Activated naive CD4-positive, alpha-beta T cell treated with anti-CD3 and anti-CD28 coated beads, Interleukin-2, amount 50 U/mL, for 24 hours (primary cell): ENCODE data around the gene VAPA.

Experiments used
- H3K27ac Mint-ChIP-seq: one replicate; pipeline ENCODE4 v1.8.0; 2021; ENCODE audit warnings: mild to moderate bottlenecking, mixed read lengths
- H3K27me3 Mint-ChIP-seq: one replicate; pipeline ENCODE4 v1.8.0; 2021; ENCODE audit warnings: mixed read lengths
- H3K36me3 Mint-ChIP-seq: one replicate; pipeline ENCODE4 v1.8.0; 2021; ENCODE audit warnings: mixed read lengths
- H3K4me1 Mint-ChIP-seq: one replicate; pipeline ENCODE4 v1.8.0; 2021; ENCODE audit warnings: mixed read lengths
- H3K4me3 Mint-ChIP-seq: one replicate; pipeline ENCODE4 v1.8.0; 2021; ENCODE audit warnings: mild to moderate bottlenecking, mixed read lengths
- H3K9me3 Mint-ChIP-seq: one replicate; pipeline ENCODE4 v1.8.0; 2021; ENCODE audit warnings: mixed read lengths

The VAPA gene

DNA sequence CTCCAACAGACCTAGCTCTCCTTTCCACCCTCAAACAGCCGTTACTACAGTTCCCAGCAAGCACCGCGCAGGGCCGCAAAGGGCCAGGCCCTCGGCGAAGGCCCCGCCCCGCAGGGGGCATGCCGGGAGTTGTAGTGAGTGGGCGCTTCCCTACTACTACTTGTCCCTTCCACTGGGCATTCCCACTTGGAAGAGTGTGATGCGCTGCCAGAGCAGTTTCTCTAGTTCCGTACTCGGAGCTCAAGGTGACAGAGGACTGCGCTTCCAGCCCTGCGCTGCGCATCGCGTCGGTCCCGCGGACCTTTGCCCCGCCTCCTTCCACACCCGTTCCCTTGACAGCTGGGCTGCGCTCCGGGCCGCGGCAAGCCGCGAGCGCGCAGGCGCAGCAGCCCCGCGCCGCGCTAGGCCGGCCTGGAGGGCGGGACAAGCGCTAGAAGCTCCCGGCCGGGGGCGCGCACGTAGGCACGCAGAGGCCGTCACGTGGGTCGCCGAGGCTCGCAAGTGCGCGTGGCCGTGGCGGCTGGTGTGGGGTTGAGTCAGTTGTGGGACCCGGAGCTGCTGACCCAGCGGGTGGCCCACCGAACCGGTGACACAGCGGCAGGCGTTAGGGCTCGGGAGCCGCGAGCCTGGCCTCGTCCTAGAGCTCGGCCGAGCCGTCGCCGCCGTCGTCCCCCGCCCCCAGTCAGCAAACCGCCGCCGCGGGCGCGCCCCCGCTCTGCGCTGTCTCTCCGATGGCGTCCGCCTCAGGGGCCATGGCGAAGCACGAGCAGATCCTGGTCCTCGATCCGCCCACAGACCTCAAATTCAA is at the start of gene VAPA:
VAPA (plus strand) TSS at position 491 of the 808 bp plus-strand sequence; CDS start at position 732, 241 bp downstream.
- H3K27me3 Mint-ChIP-seq = no peaks in the 10 kb centered on the region
- peak within 1 kb of the TSS; percentile 97 for H3K27ac Mint-ChIP-seq
- H3K36me3 Mint-ChIP-seq = no peaks in the 10 kb centered on the region
- no peaks in the 10 kb centered on the region for H3K9me3 Mint-ChIP-seq
- peak within 1 kb of the TSS; percentile 97 for H3K4me3 Mint-ChIP-seq
- H3K4me1 Mint-ChIP-seq = peaks cover 29% of the 10 kb centered on the region

GRCh38 chr18:9865764-9866490 is 47.9 kb upstream of the VAPA start:
- Mint-ChIP-seq H3K27ac (peak overlapping the region; percentile 15), H3K36me3 (peaks cover 7% of the 10 kb centered on the region), H3K27me3 (peaks cover 1% of the 10 kb centered on the region), H3K4me1 (no peaks in the 10 kb centered on the region), H3K9me3 (peaks cover 13% of the 10 kb centered on the region), H3K4me3 (no peak overlapping the region)

- Mint-ChIP-seq H3K4me3 (no peak overlapping the region), H3K9me3 (peaks cover 13% of the 10 kb centered on the region), H3K36me3 (peaks cover 7% of the 10 kb centered on the region), H3K27ac (no peak overlapping the region), H3K27me3 (peaks cover 1% of the 10 kb centered on the region), H3K4me1 (no peaks in the 10 kb centered on the region)
These were observed 47.2 kb upstream of the VAPA start for GRCh38 chr18:9866627-9867026.

- peaks cover 7% of the 10 kb centered on the region for H3K36me3 Mint-ChIP-seq
- peaks cover 13% of the 10 kb centered on the region for H3K9me3 Mint-ChIP-seq
- H3K27ac Mint-ChIP-seq = no peak overlapping the region
- peaks cover 1% of the 10 kb centered on the region for H3K27me3 Mint-ChIP-seq
- no peak overlapping the region for H3K4me3 Mint-ChIP-seq
- no peaks in the 10 kb centered on the region for H3K4me1 Mint-ChIP-seq
These were observed 46.7 kb upstream of the VAPA start for GRCh38 chr18:9867071-9867594.

DNA sequence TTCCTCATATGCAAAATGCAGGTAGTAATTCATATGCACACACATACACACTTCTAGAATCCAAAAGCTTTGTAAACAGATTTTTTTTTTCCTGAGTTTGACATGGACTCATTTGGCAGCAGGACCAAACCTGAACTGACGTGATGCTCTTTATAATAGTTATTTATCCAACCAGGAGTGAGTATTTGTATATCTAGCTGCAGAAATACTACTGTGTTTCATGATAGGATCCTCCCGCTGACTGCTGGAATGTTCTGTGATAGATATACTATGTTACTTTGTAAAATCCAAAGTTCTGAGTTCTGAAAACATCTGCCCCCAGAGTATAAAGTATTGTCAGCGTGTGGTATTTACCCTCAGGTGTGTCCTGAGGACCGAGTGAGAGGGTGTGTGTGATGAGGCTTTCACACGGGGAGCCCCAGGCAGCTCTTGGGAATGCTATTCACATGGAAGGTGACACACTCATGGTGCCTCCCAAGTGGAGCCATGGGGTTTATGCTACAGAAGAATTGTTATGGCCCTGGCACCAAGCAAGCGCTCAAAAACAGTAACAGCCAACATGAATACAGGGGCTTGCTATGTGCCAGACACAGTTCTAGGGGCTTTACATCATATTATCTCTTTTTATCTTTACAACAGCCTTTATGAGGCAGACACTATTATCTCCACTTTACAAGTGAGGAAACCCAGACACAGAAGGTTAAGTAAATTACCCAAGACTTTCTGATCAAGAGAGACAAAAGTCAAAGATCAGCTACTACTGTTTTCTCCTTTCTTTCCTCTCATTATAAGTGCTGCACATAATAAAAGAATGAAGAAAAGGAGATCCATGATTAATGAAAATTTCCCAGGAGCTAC is 44.7 kb upstream of the VAPA start:
- Mint-ChIP-seq H3K9me3 (peaks cover 13% of the 10 kb centered on the region), H3K36me3 (peaks cover 7% of the 10 kb centered on the region), H3K4me1 (no peaks in the 10 kb centered on the region), H3K27ac (no peak overlapping the region), H3K4me3 (no peak overlapping the region), H3K27me3 (peaks cover 1% of the 10 kb centered on the region)

GRCh38 chr18:9869715-9870430 is 43.9 kb upstream of the VAPA start:
- Mint-ChIP-seq H3K36me3 (peaks cover 7% of the 10 kb centered on the region), H3K27me3 (peaks cover 1% of the 10 kb centered on the region), H3K9me3 (peaks cover 13% of the 10 kb centered on the region), H3K4me1 (no peaks in the 10 kb centered on the region), H3K27ac (no peak overlapping the region), H3K4me3 (no peak overlapping the region)

DNA sequence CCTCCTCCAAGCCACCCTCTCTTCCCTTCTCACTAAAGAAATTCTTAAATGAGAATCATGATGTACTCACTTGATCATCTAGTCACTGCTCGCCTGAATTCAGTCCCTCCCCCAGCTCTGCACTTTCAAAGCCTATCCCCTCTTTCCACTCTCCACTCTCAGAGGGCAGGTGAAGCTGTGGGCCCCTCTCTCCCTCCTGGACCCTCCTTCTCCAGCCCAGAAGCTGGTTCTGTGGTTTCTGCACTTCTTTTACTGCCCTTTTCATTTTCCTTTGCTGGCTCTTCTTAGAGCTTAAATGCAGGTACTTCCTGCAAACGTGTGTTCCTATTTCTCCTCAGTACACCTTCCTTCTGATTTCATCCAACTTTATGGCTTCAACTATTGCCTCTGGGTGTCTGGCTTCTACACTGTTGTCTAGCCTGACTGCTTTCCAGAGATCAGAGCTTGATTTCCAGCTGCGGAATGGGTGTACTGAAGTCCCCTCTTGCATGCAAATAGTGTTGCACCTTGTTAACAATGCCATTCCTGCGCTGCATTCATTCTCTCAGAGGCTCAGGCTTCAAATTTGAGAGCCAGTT is 43.3 kb upstream of the VAPA start:
- H3K36me3 Mint-ChIP-seq = peaks cover 5% of the 10 kb centered on the region
- H3K4me1 Mint-ChIP-seq = no peaks in the 10 kb centered on the region
- H3K27ac Mint-ChIP-seq = no peak overlapping the region
- peaks cover 3% of the 10 kb centered on the region for H3K27me3 Mint-ChIP-seq
- H3K9me3 Mint-ChIP-seq = peaks cover 9% of the 10 kb centered on the region
- H3K4me3 Mint-ChIP-seq = no peak overlapping the region

- Mint-ChIP-seq H3K27me3 (peaks cover 3% of the 10 kb centered on the region), H3K27ac (no peak overlapping the region), H3K4me3 (no peak overlapping the region), H3K4me1 (no peaks in the 10 kb centered on the region), H3K36me3 (no peaks in the 10 kb centered on the region), H3K9me3 (peaks cover 2% of the 10 kb centered on the region)
These were observed 42.5 kb upstream of the VAPA start for GRCh38 chr18:9871244-9871746.

- H3K36me3 Mint-ChIP-seq = no peaks in the 10 kb centered on the region
- no peak overlapping the region for H3K27ac Mint-ChIP-seq
- peaks cover 6% of the 10 kb centered on the region for H3K27me3 Mint-ChIP-seq
- no peaks in the 10 kb centered on the region for H3K4me1 Mint-ChIP-seq
- no peaks in the 10 kb centered on the region for H3K9me3 Mint-ChIP-seq
- no peak overlapping the region for H3K4me3 Mint-ChIP-seq
These were observed 41.0 kb upstream of the VAPA start for GRCh38 chr18:9872823-9873222.

DNA sequence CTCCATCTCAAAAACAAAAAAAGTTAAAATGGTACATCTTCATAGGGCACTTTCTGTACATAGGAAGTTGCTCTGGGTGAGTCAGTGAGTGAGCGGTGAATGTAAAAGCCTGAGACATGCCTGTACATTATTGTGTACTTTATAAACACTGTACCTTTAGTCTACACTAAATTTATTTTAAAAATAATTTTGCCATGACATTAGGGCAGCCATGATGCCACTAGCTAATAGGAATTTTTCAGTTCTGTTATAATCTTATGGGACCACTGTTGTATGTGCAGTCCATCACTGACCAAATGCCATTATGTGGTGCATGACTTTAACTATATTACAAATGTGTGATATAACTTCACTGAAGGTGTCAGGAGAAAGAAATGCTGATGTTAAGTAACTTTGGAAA is 39.1 kb upstream of the VAPA start:
- H3K4me1 Mint-ChIP-seq = no peaks in the 10 kb centered on the region

DNA sequence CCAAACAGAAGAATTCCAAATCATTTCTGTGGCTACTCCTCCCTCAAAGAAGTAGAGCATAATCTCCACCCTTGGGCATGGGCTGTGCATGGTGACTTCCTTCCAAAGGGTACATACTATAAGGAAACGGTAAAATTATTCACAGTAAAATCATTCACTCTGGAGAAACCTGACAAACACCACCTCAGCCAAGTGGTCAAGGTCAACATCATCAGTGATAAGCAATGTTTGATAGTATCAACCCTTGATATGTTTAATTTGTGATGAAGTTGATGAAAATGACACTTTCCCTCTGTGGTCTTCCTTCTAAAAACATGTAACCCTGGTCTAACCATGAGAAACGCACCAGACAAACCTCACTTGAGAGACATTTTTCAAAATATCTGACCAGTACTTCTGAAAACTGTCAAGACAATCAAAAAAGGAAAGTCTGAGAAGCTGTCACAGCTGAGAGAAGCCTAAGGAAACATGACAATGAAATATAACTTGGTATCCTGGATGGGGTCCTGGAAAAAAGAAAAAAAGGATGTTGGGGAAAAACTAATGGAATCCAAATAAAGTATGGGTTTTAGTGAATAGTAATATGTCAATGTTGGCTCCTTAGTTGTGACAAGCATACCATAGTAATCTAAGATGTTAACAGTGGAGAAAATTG is 37.5 kb upstream of the VAPA start:
- no peak overlapping the region for H3K27ac Mint-ChIP-seq
- peaks cover 5% of the 10 kb centered on the region for H3K27me3 Mint-ChIP-seq
- no peaks in the 10 kb centered on the region for H3K9me3 Mint-ChIP-seq
- H3K4me1 Mint-ChIP-seq = no peaks in the 10 kb centered on the region
- no peak overlapping the region for H3K4me3 Mint-ChIP-seq
- H3K36me3 Mint-ChIP-seq = no peaks in the 10 kb centered on the region

More for the DNA sequence above, 39.1 kb upstream of the VAPA start:
- no peaks in the 10 kb centered on the region for H3K36me3 Mint-ChIP-seq
- no peaks in the 10 kb centered on the region for H3K9me3 Mint-ChIP-seq
- no peak overlapping the region for H3K27ac Mint-ChIP-seq
- H3K4me3 Mint-ChIP-seq = no peak overlapping the region
- peaks cover 5% of the 10 kb centered on the region for H3K27me3 Mint-ChIP-seq

DNA sequence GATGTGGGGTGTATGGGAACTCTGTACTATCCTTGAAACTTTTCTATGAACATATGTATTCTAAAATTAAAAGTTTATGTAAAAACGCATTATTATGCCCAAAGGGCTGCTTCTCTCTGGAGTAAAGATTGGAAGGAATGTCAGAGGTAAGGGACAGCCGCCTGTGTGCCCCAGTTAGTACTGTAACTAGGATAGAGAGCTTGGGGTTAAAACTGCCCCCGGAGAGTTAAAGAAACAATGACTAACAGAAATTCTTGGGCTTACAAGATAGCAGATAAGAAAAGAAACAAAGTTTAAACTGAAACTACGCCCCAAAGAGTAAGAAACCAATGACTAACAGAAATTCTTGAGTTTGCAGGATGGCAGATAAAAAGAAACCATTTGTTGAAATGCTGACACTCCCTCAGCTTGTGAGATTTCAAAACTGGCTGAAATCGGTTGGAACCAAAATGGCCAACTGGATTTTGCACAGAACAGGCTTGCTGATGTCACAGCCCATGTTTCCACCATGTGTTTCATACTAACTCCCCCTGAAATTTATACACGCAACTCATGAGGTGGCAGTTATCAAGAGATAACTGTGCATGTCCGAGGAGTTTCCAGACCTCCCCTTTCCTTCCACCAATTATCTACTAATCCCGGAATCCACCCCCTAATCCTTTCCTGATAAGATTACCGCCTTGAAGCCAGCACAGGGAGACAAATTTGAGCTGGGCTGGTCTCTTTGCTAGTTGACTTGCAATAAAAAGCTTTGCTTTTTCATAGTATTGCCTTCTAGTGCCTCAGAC is 36.8 kb upstream of the VAPA start:
- Mint-ChIP-seq H3K4me3 (no peak overlapping the region), H3K9me3 (no peaks in the 10 kb centered on the region), H3K27ac (no peak overlapping the region), H3K27me3 (peaks cover 5% of the 10 kb centered on the region), H3K36me3 (no peaks in the 10 kb centered on the region), H3K4me1 (no peaks in the 10 kb centered on the region)

DNA sequence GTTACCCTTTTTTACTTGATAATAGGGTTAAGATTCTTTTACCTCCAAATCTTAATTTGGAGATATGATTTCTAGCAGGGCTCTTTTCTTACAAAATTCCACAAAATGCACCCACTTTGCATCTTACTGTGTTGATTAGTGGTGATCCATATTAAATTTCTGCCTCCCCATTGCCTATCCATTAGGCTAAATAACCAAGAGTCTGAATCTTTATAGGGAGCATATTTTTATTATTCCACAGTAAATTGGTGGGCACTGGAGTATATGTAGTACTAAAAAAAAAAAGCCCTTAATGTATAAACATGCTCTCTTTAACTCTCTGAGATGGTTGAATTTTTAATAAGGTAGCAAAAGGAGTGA is 36.2 kb upstream of the VAPA start:
- Mint-ChIP-seq H3K4me3 (no peak overlapping the region), H3K27me3 (peaks cover 5% of the 10 kb centered on the region), H3K36me3 (no peaks in the 10 kb centered on the region), H3K4me1 (no peaks in the 10 kb centered on the region), H3K9me3 (no peaks in the 10 kb centered on the region), H3K27ac (no peak overlapping the region)
